Hepatocyte (in vitro differentiated cells): ENCODE results near the gene MALL.
"Not testable (repeated sequence)": the region's sequence is repeated elsewhere in the genome, so short reads cannot be mapped to it uniquely, and the experiment has no call there.

Source experiments
- CTCF ChIP-seq: fragments of 200-600 bp; sonication (generic); IDR thresholded peaks from 2 replicates; pipeline ENCODE4 v1.5.1; 2016; ENCODE audit warnings: antibody characterized with exemption, mild to moderate bottlenecking; ENCODE audit not compliant: poor library complexity
- EZH2 ChIP-seq: fragments of 200-600 bp; sonication (generic); IDR thresholded peaks from 2 replicates; pipeline ENCODE4 v1.6.1; 2016; ENCODE audit warnings: antibody characterized with exemption, mild to moderate bottlenecking, borderline replicate concordance

DNA sequence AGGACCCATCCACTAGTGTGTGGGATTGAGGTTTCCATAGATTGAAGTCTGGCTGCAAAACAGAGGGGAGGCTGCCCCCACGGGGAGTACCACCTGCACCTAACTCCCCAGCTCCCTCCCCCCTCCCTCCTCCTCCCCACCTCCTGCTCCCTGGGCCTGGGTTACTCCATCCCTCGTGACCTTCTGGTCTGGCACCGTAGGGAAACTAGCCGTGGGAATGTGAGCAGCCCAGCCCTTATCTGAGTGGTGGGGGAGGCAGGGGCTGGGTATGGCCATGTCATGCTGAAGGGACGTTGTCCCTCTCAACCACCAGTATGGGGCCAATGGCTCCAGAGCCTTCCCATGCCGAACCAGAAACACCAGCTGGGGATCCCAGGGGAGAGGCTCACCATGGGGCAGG lies 80.2 kb downstream of the MALL start:
- TF ChIP-seq CTCF, EZH2: not testable (repeated sequence)
